Keratinocyte (primary cell): Measurements from ENCODE around the gene HABP2. TPM values are rescaled to one million over a fixed set of nuclear protein-coding genes. Genes with fewer than 3 reads are reported as not detected.

ENCODE experiments used
- DNase-seq: peaks from one replicate; pipeline ENCODE4 v3.0.0-alpha.2; 2011; ENCODE audit warnings: low read depth, missing footprints, low spot score
- FAIRE-seq: peaks from 2 replicates; lab custom pipeline; 2011; peaks lifted over from hg19 to GRCh38; lab: Jason Lieb, UNC
- H2AFZ ChIP-seq: 2 replicates; pipeline ENCODE4 v1.6.0; 2012; ENCODE audit warnings: low read length, control low read depth, inconsistent platforms; ENCODE audit not compliant: control insufficient read depth
- H3K27ac ChIP-seq: 2 replicates; pipeline ENCODE4 v1.5.1; 2011; ENCODE audit warnings: low read length; ENCODE audit not compliant: control insufficient read depth, insufficient read depth
- H3K27me3 ChIP-seq: 3 replicates; pipeline ENCODE4 v1.6.0; 2011; ENCODE audit warnings: low read length; ENCODE audit not compliant: control insufficient read depth, insufficient read depth; ENCODE audit errors: extremely low read depth
- H3K36me3 ChIP-seq, 2 experiments: 2 replicates in 1 of 2; 3 replicates in 1 of 2; pipeline ENCODE4 v1.5.1; 2011; ENCODE audit warnings: low read length in 2 of 2, mild to moderate bottlenecking in 1 of 2; ENCODE audit not compliant: control insufficient read depth in 2 of 2, insufficient read depth in 2 of 2; ENCODE audit errors: extremely low read depth in 1 of 2
- H3K4me1 ChIP-seq: 3 replicates; pipeline ENCODE4 v1.5.1; 2011; ENCODE audit warnings: low read length; ENCODE audit not compliant: control insufficient read depth, insufficient read depth; ENCODE audit errors: extremely low read depth
- H3K4me2 ChIP-seq: 3 replicates; pipeline ENCODE4 v1.6.0; 2011; ENCODE audit warnings: low read depth, low read length; ENCODE audit not compliant: control insufficient read depth, insufficient read depth; ENCODE audit errors: extremely low read depth
- H3K4me3 ChIP-seq, 3 experiments: fragments of 200-600 bp in 1 of 3; sonication (generic) in 1 of 3; 2 replicates in 2 of 3; 3 replicates in 1 of 3; pipeline ENCODE4 v1.5.1; 2011 to 2016; ENCODE audit warnings: low read length in 3 of 3, mild to moderate bottlenecking in 3 of 3, control low read depth in 2 of 3, inconsistent platforms in 1 of 3, low read depth in 1 of 3, mixed read lengths in 1 of 3, mixed run types in 1 of 3, moderate library complexity in 1 of 3; ENCODE audit not compliant: control insufficient read depth in 2 of 3, insufficient read depth in 2 of 3; ENCODE audit errors: extremely low read depth in 1 of 3
- H3K79me2 ChIP-seq: 2 replicates; pipeline ENCODE4 v1.6.0; 2012; ENCODE audit warnings: low read length; ENCODE audit not compliant: control insufficient read depth, insufficient read depth
- H3K9ac ChIP-seq: 3 replicates; pipeline ENCODE4 v1.6.0; 2011; ENCODE audit warnings: low read length; ENCODE audit not compliant: control insufficient read depth, insufficient read depth; ENCODE audit errors: extremely low read depth
- H3K9me1 ChIP-seq: 3 replicates; pipeline ENCODE4 v1.6.0; 2011; ENCODE audit warnings: low read length; ENCODE audit not compliant: control insufficient read depth, insufficient read depth; ENCODE audit errors: extremely low read depth
- H3K9me3 ChIP-seq: 2 replicates; pipeline ENCODE4 v1.5.1; 2012; ENCODE audit warnings: low read depth, low read length; ENCODE audit not compliant: control insufficient read depth
- H4K20me1 ChIP-seq: 3 replicates; pipeline ENCODE4 v1.6.0; 2011; ENCODE audit warnings: low read length; ENCODE audit not compliant: control insufficient read depth, insufficient read depth; ENCODE audit errors: extremely low read depth
- EZH2 ChIP-seq: IDR thresholded peaks from one replicate; pipeline ENCODE4 v1.6.1; 2012; ENCODE audit warnings: inconsistent platforms, mild to moderate bottlenecking, low read length, moderate library complexity
- dilution Hi-C: fragments of 300-500 bp; cut with MboI; formaldehyde crosslinking; loops from one replicate; pipeline ENCODE4 v1.7.0; 2020; ENCODE audit warnings: low sequenced_read_pairs; ENCODE audit not compliant: extremely low pct_ligation_motif_present
- polyA plus RNA-seq, 5 experiments: library from polyadenylated mRNA; depleted of rRNA in 3 of 5; stranded (reverse) in 3 of 5; stranded (forward) in 1 of 5; unstranded in 1 of 5; fragments of >200 nt; gene quantifications; 1 replicate in 1 of 5; 2 replicates in 3 of 5; 3 replicates in 1 of 5; pipeline versions ENCODE4 v1.2.1 to v1.2.3, GENCODE V29; 2011 to 2012; ENCODE audit warnings: missing spikeins in 2 of 5, low read depth in 1 of 5, low replicate concordance in 1 of 5
- TF ChIP-seq, protein P1 (sequence below), 3 experiments: IDR thresholded peaks in 1 of 3; conservative IDR thresholded peaks in 1 of 3; optimal IDR thresholded peaks in 1 of 3; 2 replicates in 2 of 3; 3 replicates in 1 of 3; pipeline versions ENCODE3 to v1.5.1; 2011; ENCODE audit warnings: low read length in 3 of 3, mild to moderate bottlenecking in 3 of 3, moderate library complexity in 2 of 3, control low read depth in 1 of 3, inconsistent platforms in 1 of 3; ENCODE audit not compliant: insufficient read depth in 2 of 3; ENCODE audit errors: extremely low read depth in 1 of 3

The HABP2 gene
- polyA plus RNA-seq, 1 donor (not counting 4 experiments of a cell fraction or from before 2014, with no cell fraction given), result not detected

DNA sequence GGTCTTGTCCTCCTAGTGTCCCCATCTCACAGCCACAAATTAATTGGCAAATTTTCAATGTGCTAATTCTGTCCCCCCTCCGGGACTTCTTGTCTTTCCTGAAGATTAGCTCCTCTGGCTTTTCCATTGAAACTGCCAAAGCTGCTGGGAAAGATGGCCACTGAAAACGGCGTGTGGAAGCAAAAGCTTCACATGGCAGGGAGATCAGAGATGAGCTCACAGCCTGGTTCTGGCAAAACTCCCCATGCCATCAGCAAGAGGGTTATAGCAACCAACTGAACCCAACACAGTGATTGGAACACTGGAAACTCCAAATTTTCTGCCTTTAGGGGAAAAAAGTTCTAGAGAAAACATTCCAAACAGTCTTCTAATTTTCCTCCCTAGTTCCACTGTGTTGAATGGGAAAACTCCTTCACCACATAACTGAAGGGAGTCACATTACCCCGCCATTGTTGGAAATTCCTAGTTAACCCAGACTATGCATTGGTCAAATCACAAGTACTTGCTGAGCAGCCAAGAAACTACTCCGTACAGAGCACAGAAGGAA lies 74.0 kb downstream of the HABP2 start:
- dilution Hi-C loops, result no loop called here
- no peak for FAIRE-seq

DNA sequence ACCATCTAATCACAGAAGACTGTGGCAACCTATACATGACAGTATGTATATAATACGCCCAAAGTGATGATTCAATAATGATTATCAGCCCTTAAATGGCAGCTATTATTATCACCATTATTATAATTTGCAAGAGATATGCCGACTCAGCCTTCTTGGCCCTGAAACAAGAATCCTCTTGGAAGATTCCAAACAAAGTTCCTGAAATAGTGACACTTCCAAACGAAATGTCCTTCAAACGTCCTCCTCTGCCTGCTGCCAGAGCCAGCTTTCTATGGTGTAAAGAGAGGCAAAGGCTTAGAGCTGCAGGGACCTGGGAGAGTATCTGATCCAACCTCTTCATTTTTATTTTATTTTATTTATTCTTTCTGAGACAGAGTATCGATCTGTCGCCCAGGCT lies 75.0 kb downstream of the HABP2 start:
- no peaks in the 10 kb centered on the region for H4K20me1 ChIP-seq
- TF ChIP-seq, protein P1, sequence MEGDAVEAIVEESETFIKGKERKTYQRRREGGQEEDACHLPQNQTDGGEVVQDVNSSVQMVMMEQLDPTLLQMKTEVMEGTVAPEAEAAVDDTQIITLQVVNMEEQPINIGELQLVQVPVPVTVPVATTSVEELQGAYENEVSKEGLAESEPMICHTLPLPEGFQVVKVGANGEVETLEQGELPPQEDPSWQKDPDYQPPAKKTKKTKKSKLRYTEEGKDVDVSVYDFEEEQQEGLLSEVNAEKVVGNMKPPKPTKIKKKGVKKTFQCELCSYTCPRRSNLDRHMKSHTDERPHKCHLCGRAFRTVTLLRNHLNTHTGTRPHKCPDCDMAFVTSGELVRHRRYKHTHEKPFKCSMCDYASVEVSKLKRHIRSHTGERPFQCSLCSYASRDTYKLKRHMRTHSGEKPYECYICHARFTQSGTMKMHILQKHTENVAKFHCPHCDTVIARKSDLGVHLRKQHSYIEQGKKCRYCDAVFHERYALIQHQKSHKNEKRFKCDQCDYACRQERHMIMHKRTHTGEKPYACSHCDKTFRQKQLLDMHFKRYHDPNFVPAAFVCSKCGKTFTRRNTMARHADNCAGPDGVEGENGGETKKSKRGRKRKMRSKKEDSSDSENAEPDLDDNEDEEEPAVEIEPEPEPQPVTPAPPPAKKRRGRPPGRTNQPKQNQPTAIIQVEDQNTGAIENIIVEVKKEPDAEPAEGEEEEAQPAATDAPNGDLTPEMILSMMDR (optimal IDR thresholded peaks at IDR 0.05 in 1 of 3, IDR thresholded peaks at IDR 0.05 in 1 of 3, conservative IDR thresholded peaks at IDR 0.05 in 1 of 3; ENCODE audit: extremely low read depth in 1 of 3, insufficient read depth in 2 of 3, low read length in 3 of 3), result no peak
- no peak for TF ChIP-seq EZH2
- dilution Hi-C loops, result no loop called here
- FAIRE-seq (no peak), DNase-seq (no peak)
- no peak overlapping the region for H2AFZ ChIP-seq
- H3K4me2 ChIP-seq, result no peak overlapping the region
- H3K9me3 ChIP-seq, result no peaks in the 10 kb centered on the region
- no peaks in the 10 kb centered on the region for H3K9me1 ChIP-seq
- H3K27me3 ChIP-seq, result no peaks in the 10 kb centered on the region
- H3K4me1 ChIP-seq, result no peaks in the 10 kb centered on the region
- H3K27ac ChIP-seq, result no peak overlapping the region
- no peaks in the 10 kb centered on the region for H3K36me3 ChIP-seq
- H3K4me3 ChIP-seq, result no peak overlapping the region
- no peak overlapping the region for H3K9ac ChIP-seq
- H3K79me2 ChIP-seq, result no peaks in the 10 kb centered on the region

More for the DNA sequence above, 74.0 kb downstream of the HABP2 start:
- no peak overlapping the region for H3K4me3 ChIP-seq
- H4K20me1 ChIP-seq, result no peaks in the 10 kb centered on the region
- no peaks in the 10 kb centered on the region for H3K79me2 ChIP-seq
- H3K9me1 ChIP-seq, result no peaks in the 10 kb centered on the region
- H2AFZ ChIP-seq, result no peak overlapping the region
- H3K9ac ChIP-seq, result no peak overlapping the region
- no peaks in the 10 kb centered on the region for H3K9me3 ChIP-seq
- H3K27ac ChIP-seq, result no peak overlapping the region
- no peak for TF ChIP-seq EZH2
- TF ChIP-seq, protein P1 (optimal IDR thresholded peaks at IDR 0.05 in 1 of 3, IDR thresholded peaks at IDR 0.05 in 1 of 3, conservative IDR thresholded peaks at IDR 0.05 in 1 of 3; ENCODE audit: extremely low read depth in 1 of 3, insufficient read depth in 2 of 3, low read length in 3 of 3), result no peak
- H3K4me1 ChIP-seq, result no peaks in the 10 kb centered on the region
- DNase-seq, result no peak
- no peaks in the 10 kb centered on the region for H3K27me3 ChIP-seq
- no peaks in the 10 kb centered on the region for H3K36me3 ChIP-seq
- H3K4me2 ChIP-seq, result no peak overlapping the region
